Measurements from ENCODE around the gene SNX5. TPM values are rescaled to one million over a fixed set of nuclear protein-coding genes. Genes with fewer than 3 reads are reported as not detected.

SNX5 gene
- total RNA-seq, 1 experiment from 2014 or later: 170 TPM

- Mint-ChIP-seq H3K4me3 (ENCODE audit: unreplicated experiment) (no peak overlapping the region), H3K9me3 (ENCODE audit: unreplicated experiment) (no peaks in the 10 kb centered on the region), H3K27me3 (ENCODE audit: insufficient read depth, unreplicated experiment) (no peaks in the 10 kb centered on the region), H3K4me1 (ENCODE audit: insufficient read depth, unreplicated experiment) (peaks cover 15% of the 10 kb centered on the region), H3K36me3 (ENCODE audit: insufficient read depth, unreplicated experiment) (no peaks in the 10 kb centered on the region), H3K27ac (ENCODE audit: low read depth, unreplicated experiment) (no peak overlapping the region)
- BruUV-seq (replicated peaks): no TSS peak
- TF ChIP-seq CTCF (IDR thresholded peaks at IDR 0.05; ENCODE audit: unreplicated experiment): no peak
- CTCF ChIA-PET: interaction anchor here (0.6 to 10.7 kb wide), 19 partner anchors 9 to 476 kb away, joined by 3 to 156 read pairs (median 8); partner anchors contain the start of gene RRBP1
- POLR2A ChIA-PET: interaction anchor here (1.6 to 4.4 kb wide), 2 partner anchors 216 to 391 kb away, joined by 8 to 46 read pairs; partner anchors contain the start of gene RRBP1
- DNase-seq (ENCODE audit: unreplicated experiment): no peak
- intact Hi-C loops (cut with micrococcal nuclease): loop anchor here (10.0 kb wide), 1 partner anchor 62 kb away; no protein-coding TSS in a partner anchor
These were observed 71.7 kb downstream of the SNX5 start for GRCh38 chr20:17896771-17897369.

GRCh38 chr20:17896193-17896723 lies 72.3 kb downstream of the SNX5 start:
- no peak for TF ChIP-seq CTCF (IDR thresholded peaks at IDR 0.05; ENCODE audit: unreplicated experiment)
- no peak overlapping the region for H3K4me3 Mint-ChIP-seq (ENCODE audit: unreplicated experiment)
- DNase-seq (ENCODE audit: unreplicated experiment): no peak
- peaks cover 15% of the 10 kb centered on the region for H3K4me1 Mint-ChIP-seq (ENCODE audit: insufficient read depth, unreplicated experiment)
- ChIA-PET POLR2A (interaction anchor here (1.2 to 4.4 kb wide), 2 partner anchors 216 to 285 kb away, joined by 3 to 46 read pairs; partner anchors contain the start of gene RRBP1), CTCF (interaction anchor here (0.7 to 10.7 kb wide), 11 partner anchors 10 to 392 kb away, joined by 3 to 156 read pairs (median 8); partner anchors contain the start of gene RRBP1)
- no peaks in the 10 kb centered on the region for H3K9me3 Mint-ChIP-seq (ENCODE audit: unreplicated experiment)
- no peaks in the 10 kb centered on the region for H3K36me3 Mint-ChIP-seq (ENCODE audit: insufficient read depth, unreplicated experiment)
- no TSS peak for BruUV-seq (replicated peaks)
- no peaks in the 10 kb centered on the region for H3K27me3 Mint-ChIP-seq (ENCODE audit: insufficient read depth, unreplicated experiment)
- intact Hi-C loops (cut with micrococcal nuclease): loop anchor here (10.0 kb wide), 1 partner anchor 61 kb away; no protein-coding TSS in a partner anchor
- H3K27ac Mint-ChIP-seq (ENCODE audit: low read depth, unreplicated experiment): no peak overlapping the region

GRCh38 chr20:17895641-17896171 lies 72.9 kb downstream of the SNX5 start:
- ChIA-PET CTCF (interaction anchor here (0.7 to 10.7 kb wide), 15 partner anchors 9 to 391 kb away, joined by 3 to 156 read pairs (median 6); partner anchors contain the start of gene RRBP1), POLR2A (interaction anchor here (0.8 to 4.4 kb wide), 4 partner anchors 10 to 391 kb away, joined by 3 to 46 read pairs (median 4); partner anchors contain the start of gene RRBP1)
- intact Hi-C loops (cut with micrococcal nuclease): loop anchor here (10.0 kb wide), 1 partner anchor 61 kb away; no protein-coding TSS in a partner anchor
- H3K4me1 Mint-ChIP-seq (ENCODE audit: insufficient read depth, unreplicated experiment): peaks cover 15% of the 10 kb centered on the region
- H3K4me3 Mint-ChIP-seq (ENCODE audit: unreplicated experiment): no peak overlapping the region
- no peak for TF ChIP-seq CTCF (IDR thresholded peaks at IDR 0.05; ENCODE audit: unreplicated experiment)
- H3K36me3 Mint-ChIP-seq (ENCODE audit: insufficient read depth, unreplicated experiment): no peaks in the 10 kb centered on the region
- BruUV-seq (replicated peaks): no TSS peak
- H3K9me3 Mint-ChIP-seq (ENCODE audit: unreplicated experiment): no peaks in the 10 kb centered on the region
- no peaks in the 10 kb centered on the region for H3K27me3 Mint-ChIP-seq (ENCODE audit: insufficient read depth, unreplicated experiment)
- no peak overlapping the region for H3K27ac Mint-ChIP-seq (ENCODE audit: low read depth, unreplicated experiment)
- DNase-seq (ENCODE audit: unreplicated experiment): no peak

- Mint-ChIP-seq H3K27ac (ENCODE audit: low read depth, unreplicated experiment) (no peak overlapping the region), H3K36me3 (ENCODE audit: insufficient read depth, unreplicated experiment) (no peaks in the 10 kb centered on the region), H3K27me3 (ENCODE audit: insufficient read depth, unreplicated experiment) (no peaks in the 10 kb centered on the region), H3K4me1 (ENCODE audit: insufficient read depth, unreplicated experiment) (peaks cover 15% of the 10 kb centered on the region), H3K9me3 (ENCODE audit: unreplicated experiment) (peaks cover 15% of the 10 kb centered on the region), H3K4me3 (ENCODE audit: unreplicated experiment) (no peak overlapping the region)
- POLR2A ChIA-PET: interaction anchor here (1.3 kb wide), 1 partner anchor 211 kb away, joined by 4 read pairs; the partner anchor contains the start of gene RRBP1
- DNase-seq (ENCODE audit: unreplicated experiment): no peak
- no TSS peak for BruUV-seq (replicated peaks)
- CTCF ChIA-PET: interaction anchor here (10.5 to 10.7 kb wide), 2 partner anchors 212 to 389 kb away, joined by 99 to 156 read pairs; partner anchors contain the start of gene RRBP1
- intact Hi-C loops (cut with micrococcal nuclease): loop anchor here (10.0 kb wide), 1 partner anchor 59 kb away; no protein-coding TSS in a partner anchor
- TF ChIP-seq CTCF (IDR thresholded peaks at IDR 0.05; ENCODE audit: unreplicated experiment): no peak
These were observed 75.1 kb downstream of the SNX5 start for GRCh38 chr20:17893445-17893844.

All from MCF 10A (cell line).